ELF-1 (cell line): ENCODE results near the gene TMEM115.
"Not testable (repeated sequence)": the region's sequence is repeated elsewhere in the genome, so short reads cannot be mapped to it uniquely, and the experiment has no call there.

Experiments
- DNase-seq: peaks from one replicate; pipeline ENCODE4 v3.0.0-alpha.2; 2016; ENCODE audit warnings: low read depth, low spot score

The TMEM115 gene

GRCh38 chr3:50318615-50319014, 40.7 kb downstream of the TMEM115 start:
- no peak for DNase-seq

DNA sequence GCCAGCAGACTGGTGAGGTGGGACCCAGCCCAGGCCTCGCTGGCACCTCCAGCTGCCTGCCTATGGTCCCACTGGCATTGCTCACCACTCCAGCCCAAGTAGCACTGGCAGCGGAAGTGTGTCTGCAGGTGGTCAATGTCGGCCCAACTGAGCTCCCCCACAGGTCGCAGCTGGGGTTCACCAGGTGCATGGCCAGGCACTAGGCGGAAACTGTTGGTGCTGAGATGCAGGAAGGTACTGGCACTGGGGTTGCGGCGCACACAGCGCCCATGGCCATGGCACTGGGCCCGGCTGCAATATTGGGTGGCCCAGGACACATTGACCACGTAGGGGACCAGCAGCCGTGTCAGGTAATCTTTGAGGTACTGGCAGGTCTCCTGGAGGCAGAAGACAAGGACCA, 41.2 kb downstream of the TMEM115 start:
- no peak for DNase-seq

DNA sequence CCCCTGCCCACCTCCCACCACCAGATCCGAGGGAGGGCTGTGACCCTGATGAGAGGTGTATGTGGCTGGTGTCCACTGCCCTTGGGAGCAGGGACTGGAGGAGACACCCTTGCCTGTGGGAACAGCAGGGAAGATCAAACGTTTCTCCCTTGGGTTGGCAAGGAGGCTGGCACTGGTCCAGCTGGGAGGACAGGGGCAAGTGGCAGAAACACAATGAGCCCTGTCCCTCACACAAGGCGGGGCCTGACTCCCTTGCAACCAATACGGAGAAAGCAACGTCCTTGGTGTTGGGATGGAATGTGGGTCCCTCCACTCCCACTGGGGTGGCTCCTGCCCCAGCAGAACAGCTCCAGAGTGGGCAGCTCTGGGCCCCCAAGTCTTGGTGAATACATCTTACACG, 42.0 kb downstream of the TMEM115 start:
- no peak for DNase-seq

DNA sequence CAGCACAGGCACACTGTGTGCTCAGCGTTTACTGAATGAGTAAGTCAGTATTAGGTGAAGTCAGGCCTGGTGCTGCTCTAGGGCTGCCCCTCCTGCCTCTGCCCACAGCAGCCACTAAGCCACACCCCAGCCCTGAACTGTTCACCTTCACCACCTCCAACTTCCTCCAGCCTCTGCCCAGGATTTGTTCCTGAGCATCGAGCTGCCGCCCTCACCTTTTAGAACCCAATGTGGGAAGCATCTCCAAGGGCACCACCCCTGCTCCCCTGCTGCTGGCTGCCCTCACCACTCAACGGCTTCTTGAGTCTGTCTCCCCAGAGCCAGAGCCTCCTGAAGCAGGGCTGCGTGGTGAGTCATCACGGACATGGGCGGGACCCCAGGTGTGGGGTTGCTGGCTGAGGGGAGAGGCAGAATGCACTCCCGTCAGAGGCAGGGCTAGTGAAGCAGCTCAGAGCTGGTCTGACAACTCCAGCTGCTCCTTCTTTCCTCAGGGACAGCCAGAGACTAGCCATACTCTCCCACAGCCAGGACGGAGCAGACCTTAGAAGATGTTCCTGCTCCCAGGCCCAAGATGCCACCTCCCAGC, 42.6 kb downstream of the TMEM115 start:
- peak; percentile 78 for DNase-seq

- DNase-seq = no peak
These were observed 44.5 kb downstream of the TMEM115 start for GRCh38 chr3:50314816-50315215.

- no peak for DNase-seq
These were observed 45.0 kb downstream of the TMEM115 start for GRCh38 chr3:50314342-50314741.

DNA sequence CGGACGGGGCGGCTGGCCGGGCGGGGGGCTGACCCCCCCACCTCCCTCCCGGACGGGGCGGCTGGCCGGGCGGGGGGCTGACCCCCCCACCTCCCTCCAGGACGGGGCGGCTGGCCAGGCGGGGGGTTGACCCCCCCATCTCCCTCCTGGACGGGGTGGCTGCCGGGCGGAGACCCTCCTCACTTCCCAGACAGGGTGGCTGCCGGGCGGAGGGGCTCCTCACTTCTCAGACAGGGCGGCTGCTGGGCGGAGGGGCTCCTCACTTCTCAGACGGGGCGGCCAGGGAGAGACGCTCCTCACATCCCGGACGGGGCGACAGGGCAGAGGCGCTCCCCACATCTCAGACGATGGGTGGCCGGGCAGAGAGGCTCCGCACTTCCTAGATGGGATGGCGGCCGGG, 47.3 kb downstream of the TMEM115 start:
- not testable (repeated sequence) for DNase-seq
